Lung (tissue), 12 donors: ENCODE results near the gene ACTG1. TPM values are rescaled to one million over a fixed set of nuclear protein-coding genes. Genes with fewer than 3 reads are reported as not detected.

Experiments used
- ATAC-seq: fragments of 200-7000 bp; cut with Tn5 transposase; one replicate; pipeline ENCODE4 v1.9.1; 2020; ENCODE audit warnings: moderate number of reproducible peaks; ENCODE audit not compliant: insufficient read depth, low FRiP score
- DNase-seq, 3 donors: peaks; one replicate each; pipeline ENCODE4 v3.0.0-alpha.2; 2013 to 2017
- H3K27ac ChIP-seq, 2 donors: one replicate each; pipeline ENCODE4 v1.5.1; 2013; ENCODE audit warnings: mild to moderate bottlenecking in 2 of 2, moderate library complexity in 2 of 2, control low read depth in 1 of 2, inconsistent platforms in 1 of 2, low read depth in 1 of 2, low read length in 1 of 2
- H3K27me3 ChIP-seq, 3 donors: one replicate each; pipeline ENCODE4 v1.5.1; 2013; ENCODE audit warnings: low read length in 2 of 3; ENCODE audit not compliant: control insufficient read depth in 3 of 3, insufficient read depth in 3 of 3
- H3K36me3 ChIP-seq, 4 donors: one replicate each; pipeline ENCODE4 v1.5.1; 2013; ENCODE audit warnings: low read length in 4 of 4, mild to moderate bottlenecking in 1 of 4, moderate library complexity in 1 of 4; ENCODE audit not compliant: control insufficient read depth in 4 of 4, insufficient read depth in 4 of 4
- H3K4me1 ChIP-seq, 5 donors: one replicate each; pipeline ENCODE4 v1.5.1; 2013; ENCODE audit warnings: low read length in 5 of 5, mild to moderate bottlenecking in 2 of 5, moderate library complexity in 1 of 5; ENCODE audit not compliant: control insufficient read depth in 5 of 5, insufficient read depth in 5 of 5
- H3K4me3 ChIP-seq: one replicate; pipeline ENCODE4 v1.5.1; 2013; ENCODE audit warnings: mild to moderate bottlenecking, control low read depth, moderate library complexity
- H3K9ac ChIP-seq, 2 donors: one replicate each; pipeline ENCODE4 v1.5.1; 2013; ENCODE audit warnings: low read length in 2 of 2, control low read depth in 1 of 2; ENCODE audit not compliant: insufficient read depth in 1 of 2
- H3K9me3 ChIP-seq, 4 donors: one replicate each; pipeline ENCODE4 v1.5.1; 2013; ENCODE audit warnings: low read length in 3 of 4, mild to moderate bottlenecking in 1 of 4, moderate library complexity in 1 of 4; ENCODE audit not compliant: control insufficient read depth in 4 of 4, insufficient read depth in 3 of 4
- WGBS, 2 donors: extraction: QIAGEN DNeasy Blood & Tissue Kit; methylation state at CpG; one replicate each; pipeline ENCODE4 v1.1.7; 2013; 5-methylcytosine and 5-hydroxymethylcytosine counted together
- polyA plus RNA-seq, 2 donors: library from polyadenylated mRNA; stranded (reverse); fragments of 200-250 nt; gene quantifications; one replicate each; pipeline ENCODE4 v1.2.1, GENCODE V29; 2013
- total RNA-seq, 2 donors: library from RNA; depleted of rRNA in 1 of 2; stranded (reverse); fragments of >200 nt in 1 of 2; gene quantifications; one replicate each; pipeline ENCODE4 v1.2.1, GENCODE V29; 2014 to 2021
- TF ChIP-seq, protein P1 (sequence below): IDR thresholded peaks from 2 replicates; pipeline ENCODE4 v1.5.1; 2012; ENCODE audit warnings: mild to moderate bottlenecking; ENCODE audit errors: control extremely low read depth, extremely low read depth
- donor health status: control.
- donor health status: control.
- donor health status: Bipolar disorder and iron deficiency.
- donor health status: healthy.
- donor health status: DM: yes; HTN: yes; CAD: no.

Gene ACTG1
- total and polyA plus RNA-seq, 4 donors = 1,461 to 4,301 (median 3,063) TPM

DNA sequence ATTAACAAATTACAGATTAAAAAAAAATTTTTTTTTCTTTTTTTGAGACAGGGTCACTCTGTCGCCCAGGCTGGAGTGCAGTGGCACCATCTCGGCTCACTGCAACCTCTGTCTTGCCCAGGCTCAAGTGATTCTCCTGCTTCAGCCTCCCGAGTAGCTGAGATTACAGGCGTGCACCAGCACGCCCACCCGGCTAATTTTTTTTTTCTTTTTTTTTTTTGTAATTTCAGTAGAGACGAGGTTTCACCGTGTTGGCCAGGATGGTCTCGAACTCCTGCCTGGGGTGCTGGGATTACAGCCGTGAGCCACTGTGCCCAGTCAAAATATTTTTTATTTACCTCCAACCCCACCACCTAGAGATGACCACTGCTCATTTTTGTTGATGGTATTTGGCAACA, 25.5 kb downstream of the ACTG1 start:
- Histone ChIP-seq H3K27me3 (no peaks in the 10 kb centered on the region), H3K27ac (no peak overlapping the region), H3K36me3 (no peaks in the 10 kb centered on the region), H3K4me1 (peaks cover 0 to 33% (median 6%) of the 10 kb centered on the region in 5 donors), H3K9me3 (no peaks in the 10 kb centered on the region), H3K4me3 (no peak overlapping the region), H3K9ac (no peak overlapping the region)
- DNase-seq = no peak
- WGBS, 2 donors = 77 to 82% methylated on average over 10 of the region's 10 CpGs
- TF ChIP-seq, protein P1, sequence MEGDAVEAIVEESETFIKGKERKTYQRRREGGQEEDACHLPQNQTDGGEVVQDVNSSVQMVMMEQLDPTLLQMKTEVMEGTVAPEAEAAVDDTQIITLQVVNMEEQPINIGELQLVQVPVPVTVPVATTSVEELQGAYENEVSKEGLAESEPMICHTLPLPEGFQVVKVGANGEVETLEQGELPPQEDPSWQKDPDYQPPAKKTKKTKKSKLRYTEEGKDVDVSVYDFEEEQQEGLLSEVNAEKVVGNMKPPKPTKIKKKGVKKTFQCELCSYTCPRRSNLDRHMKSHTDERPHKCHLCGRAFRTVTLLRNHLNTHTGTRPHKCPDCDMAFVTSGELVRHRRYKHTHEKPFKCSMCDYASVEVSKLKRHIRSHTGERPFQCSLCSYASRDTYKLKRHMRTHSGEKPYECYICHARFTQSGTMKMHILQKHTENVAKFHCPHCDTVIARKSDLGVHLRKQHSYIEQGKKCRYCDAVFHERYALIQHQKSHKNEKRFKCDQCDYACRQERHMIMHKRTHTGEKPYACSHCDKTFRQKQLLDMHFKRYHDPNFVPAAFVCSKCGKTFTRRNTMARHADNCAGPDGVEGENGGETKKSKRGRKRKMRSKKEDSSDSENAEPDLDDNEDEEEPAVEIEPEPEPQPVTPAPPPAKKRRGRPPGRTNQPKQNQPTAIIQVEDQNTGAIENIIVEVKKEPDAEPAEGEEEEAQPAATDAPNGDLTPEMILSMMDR = no peak
- no peak for ATAC-seq

GRCh38 chr17:81486199-81486810, 26.3 kb downstream of the ACTG1 start:
- Histone ChIP-seq H3K9me3 (no peaks in the 10 kb centered on the region), H3K9ac (no peak overlapping the region), H3K4me1 (peaks cover 0 to 39% (median 12%) of the 10 kb centered on the region in 5 donors), H3K4me3 (no peak overlapping the region), H3K27me3 (no peaks in the 10 kb centered on the region), H3K27ac (no peak overlapping the region), H3K36me3 (no peaks in the 10 kb centered on the region)
- ATAC-seq (no peak), DNase-seq (peak in 1 of 3 donors; percentile 45)
- TF ChIP-seq, protein P1 = no peak
- 51 to 66% methylated on average over 17 of the region's 17 CpGs for WGBS, 2 donors

GRCh38 chr17:81484195-81484979, 28.2 kb downstream of the ACTG1 start:
- Histone ChIP-seq H3K4me3 (no peak overlapping the region), H3K4me1 (peaks cover 0 to 45% (median 15%) of the 10 kb centered on the region in 5 donors), H3K9me3 (no peaks in the 10 kb centered on the region), H3K27me3 (no peaks in the 10 kb centered on the region), H3K9ac (no peak overlapping the region), H3K36me3 (no peaks in the 10 kb centered on the region), H3K27ac (no peak overlapping the region)
- DNase-seq (peak; percentile 85 to 91 (median 89)), ATAC-seq (peak; percentile 89)
- TF ChIP-seq, protein P1 = peak; percentile 99
- WGBS, 2 donors = 7 to 9% methylated on average over 54 to 60 of the region's 60 CpGs
